AG08396 (cell line): ENCODE data around the gene PRRX2.
"Not testable (repeated sequence)": the region's sequence is repeated elsewhere in the genome, so short reads cannot be mapped to it uniquely, and the experiment has no call there.

ENCODE experiments used
- DNase-seq: peaks from one replicate; pipeline ENCODE4 v3.0.0; 2012; ENCODE audit warnings: low spot score, mixed read lengths

Gene PRRX2

DNA sequence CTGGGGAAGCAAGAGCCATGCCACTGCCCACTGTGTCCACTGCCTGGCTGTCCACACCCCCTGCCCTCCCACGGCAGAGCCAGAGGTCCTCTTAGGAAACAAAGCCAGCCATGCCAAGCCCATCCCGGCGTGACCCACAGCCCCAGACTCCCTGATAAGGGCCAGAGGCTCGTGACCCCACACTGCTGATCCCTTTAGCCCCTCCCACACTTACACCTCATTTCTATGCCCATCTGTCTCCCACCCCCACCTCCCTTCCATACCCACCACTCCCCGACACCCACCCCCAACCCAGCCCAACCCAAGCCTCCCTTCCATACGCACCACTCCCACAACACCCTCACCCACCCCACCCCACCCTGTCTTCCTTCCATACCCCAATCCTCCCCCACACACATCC, 70.1 kb downstream of the PRRX2 start:
- DNase-seq: no peak

DNA sequence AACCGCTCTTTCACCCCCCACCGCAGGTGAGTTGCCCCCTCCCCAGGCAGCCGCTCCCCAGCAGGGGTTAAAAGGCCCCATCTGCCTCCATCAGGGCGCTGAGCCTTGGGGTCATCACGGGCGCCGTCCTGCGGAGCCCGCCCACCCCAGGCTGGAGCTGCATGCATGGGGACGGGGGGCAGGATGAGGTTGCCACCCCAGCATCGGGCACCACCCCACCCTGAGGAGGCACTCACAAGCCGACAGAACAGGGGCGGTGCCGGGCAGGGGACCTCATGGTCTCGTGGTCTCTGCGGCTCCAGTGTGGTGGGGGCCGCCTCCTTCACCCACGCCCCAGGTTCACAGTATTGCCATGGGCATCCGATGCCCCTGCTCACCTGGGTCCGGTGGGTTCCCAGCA, 70.9 kb downstream of the PRRX2 start:
- DNase-seq: no peak

DNA sequence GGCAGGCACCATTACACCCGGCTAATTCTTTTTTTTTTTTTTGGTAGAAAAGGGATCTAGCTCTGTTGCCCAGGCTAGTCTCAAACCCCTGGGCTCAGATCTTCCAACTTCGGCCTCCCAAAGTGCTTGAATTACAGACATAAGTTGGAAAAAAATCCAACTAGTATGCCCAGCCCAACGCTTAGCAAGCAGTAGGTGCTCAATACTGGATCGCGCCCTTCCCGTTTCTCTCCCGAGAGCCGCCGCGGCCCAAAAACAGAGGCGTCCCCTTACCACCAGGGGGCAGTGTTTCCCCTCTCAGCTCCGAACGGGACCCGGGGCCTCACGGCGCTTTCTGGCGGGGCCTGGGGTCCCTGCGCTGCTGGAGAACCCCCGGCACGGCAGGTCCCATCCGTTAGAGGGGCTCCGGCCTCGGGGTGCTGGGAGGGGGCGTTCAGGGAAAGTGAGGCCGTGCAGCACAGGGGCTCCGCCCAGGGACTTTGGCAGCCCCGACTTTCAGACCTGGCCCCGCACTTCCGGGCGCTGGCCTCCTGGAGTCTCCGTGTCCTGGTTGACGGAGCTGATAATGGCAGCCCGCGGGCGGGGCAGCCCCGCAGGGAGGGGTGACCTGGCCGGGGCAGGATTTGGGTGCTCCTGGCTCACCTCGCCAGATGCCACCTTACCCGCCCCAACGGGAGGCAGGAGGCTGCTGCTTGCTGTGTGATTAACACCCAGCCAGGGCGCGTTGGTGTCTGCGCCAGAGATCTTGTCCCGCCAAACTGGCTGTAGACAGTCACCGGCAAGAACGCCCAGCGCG, 72.2 kb downstream of the PRRX2 start:
- DNase-seq: peak; percentile 88

DNA sequence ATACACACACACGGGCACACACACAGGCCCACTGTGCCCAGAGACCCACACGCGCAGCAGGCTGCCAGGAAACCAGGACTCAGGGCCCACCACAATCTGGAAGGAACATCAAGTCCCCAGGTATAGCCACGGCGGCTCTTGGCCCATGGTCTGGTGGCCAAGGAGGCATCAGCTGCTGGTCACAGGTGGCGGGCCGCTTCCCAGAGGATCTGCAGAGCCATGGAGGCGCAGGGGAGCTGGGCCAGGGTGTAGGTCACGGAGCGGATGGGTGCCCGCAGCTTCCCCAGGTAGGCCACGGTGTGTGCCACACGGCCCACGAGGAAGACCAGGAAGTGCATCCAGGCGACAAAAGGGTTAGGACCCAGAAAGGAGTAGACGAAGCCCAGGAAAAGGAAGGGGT, 74.0 kb downstream of the PRRX2 start:
- DNase-seq: no peak

DNA sequence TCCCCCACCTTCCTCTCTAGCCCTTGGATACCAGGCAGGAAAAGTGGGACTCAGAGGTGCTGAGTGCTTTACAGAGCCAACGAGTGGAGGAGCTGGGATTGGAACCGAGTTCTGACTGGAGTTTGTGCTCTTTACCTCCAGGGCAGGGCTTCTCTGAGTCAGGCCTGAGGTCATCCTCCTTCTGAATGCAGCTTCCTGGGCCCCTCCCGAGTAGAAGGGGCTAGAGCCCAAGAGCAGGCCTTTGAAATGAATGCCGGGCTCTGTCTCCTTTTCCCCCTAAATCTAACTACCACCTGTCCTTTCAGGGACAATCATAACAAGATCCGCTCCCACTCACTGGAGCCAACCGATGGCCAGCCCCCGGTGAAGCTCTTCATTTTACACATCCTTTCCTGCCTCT, 74.7 kb downstream of the PRRX2 start:
- DNase-seq: no peak

DNA sequence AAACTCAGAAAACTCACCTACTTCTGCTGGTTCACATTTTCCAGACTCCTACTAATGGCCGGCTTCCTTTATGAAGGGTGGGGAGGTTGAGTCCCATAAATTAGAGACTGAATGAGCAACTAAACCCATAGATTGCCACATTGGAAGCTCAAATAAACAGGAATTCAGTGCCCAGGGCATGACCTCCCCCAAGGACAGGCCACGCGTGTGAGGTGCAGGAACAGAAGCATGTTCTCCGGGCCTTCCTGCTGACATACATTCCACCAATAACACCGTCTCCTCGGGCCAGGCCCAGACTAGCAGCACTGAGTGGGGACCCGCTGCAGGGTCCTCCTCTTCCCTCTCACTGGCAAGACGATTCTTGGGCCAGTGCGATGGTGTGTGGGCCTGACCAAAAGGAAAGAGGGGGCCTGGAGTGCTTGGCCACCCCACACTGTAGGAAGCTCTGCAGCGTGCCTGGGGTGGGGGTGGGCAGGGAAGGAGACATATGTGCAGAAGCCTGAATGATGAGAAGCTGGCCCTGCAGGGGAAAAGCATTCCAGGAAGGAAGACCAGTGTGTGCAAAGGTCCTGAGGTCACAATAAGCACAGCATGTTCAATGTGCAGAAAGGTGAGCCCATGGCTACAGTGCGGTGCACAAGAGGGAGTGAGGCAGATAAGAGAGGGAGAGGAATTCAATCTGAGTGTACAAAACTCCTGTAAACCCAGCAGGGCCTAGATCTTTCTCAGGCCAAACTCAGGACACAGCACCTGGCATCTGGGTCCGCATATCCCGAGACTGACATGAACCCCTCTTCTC, 75.4 kb downstream of the PRRX2 start:
- no peak for DNase-seq

GRCh38 chr9:129745200-129745599, 79.8 kb downstream of the PRRX2 start:
- no peak for DNase-seq

DNA sequence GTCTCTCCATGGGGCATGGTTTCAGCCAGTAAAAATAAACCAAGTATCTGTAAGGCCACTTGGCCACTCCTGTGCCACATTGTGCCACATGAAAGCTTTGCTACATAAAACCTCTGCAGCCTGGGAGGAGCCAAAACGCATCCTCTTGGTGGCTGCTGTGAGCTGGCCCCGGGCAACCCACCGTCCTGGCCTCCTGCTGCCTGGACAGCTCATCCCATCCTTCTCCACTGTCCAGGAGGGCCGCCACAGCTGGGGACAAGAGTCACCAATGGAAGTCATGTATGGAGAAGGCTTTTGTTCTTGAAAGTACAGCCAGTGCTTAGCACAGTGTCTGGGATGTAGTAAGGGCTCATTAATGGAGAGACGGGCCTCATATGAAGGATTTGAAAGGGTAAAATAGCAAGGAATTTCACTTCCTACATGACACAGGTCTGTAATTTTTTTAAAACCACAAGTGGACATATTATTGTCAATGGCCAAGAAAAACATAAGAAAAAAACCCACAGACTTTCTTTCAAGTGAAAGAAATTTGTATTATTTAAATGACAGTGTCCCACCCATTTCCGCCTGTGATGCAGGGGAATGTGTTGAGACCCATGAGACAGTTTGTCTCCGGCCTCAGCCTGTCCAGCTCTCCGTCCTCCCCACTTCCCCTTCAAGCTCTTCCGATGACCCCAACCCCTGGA, 80.8 kb downstream of the PRRX2 start:
- DNase-seq: no peak

GRCh38 chr9:129748249-129748648, 82.8 kb downstream of the PRRX2 start:
- DNase-seq: no peak

DNA sequence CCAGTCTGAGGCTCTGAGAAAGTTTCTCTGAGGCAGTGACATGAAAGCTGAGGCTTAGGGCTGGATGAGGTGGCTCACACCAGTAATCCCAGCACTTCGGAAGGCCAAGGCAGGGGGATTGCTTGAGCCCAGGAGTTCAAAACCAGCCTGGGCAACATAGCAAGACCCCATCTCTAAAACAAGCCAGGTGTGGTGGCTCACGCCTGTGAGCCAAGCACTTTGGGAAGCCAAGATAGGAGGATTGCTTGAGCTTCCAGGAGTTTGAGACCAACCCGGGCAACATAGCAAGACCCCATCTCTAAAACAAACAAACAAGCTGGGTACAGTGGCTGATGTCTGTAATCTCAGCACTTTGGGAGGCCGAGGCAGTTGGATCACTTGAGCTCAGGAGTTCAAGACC, 83.6 kb downstream of the PRRX2 start:
- DNase-seq: not testable (repeated sequence)

GRCh38 chr9:129749575-129749974, 84.1 kb downstream of the PRRX2 start:
- no peak for DNase-seq

DNA sequence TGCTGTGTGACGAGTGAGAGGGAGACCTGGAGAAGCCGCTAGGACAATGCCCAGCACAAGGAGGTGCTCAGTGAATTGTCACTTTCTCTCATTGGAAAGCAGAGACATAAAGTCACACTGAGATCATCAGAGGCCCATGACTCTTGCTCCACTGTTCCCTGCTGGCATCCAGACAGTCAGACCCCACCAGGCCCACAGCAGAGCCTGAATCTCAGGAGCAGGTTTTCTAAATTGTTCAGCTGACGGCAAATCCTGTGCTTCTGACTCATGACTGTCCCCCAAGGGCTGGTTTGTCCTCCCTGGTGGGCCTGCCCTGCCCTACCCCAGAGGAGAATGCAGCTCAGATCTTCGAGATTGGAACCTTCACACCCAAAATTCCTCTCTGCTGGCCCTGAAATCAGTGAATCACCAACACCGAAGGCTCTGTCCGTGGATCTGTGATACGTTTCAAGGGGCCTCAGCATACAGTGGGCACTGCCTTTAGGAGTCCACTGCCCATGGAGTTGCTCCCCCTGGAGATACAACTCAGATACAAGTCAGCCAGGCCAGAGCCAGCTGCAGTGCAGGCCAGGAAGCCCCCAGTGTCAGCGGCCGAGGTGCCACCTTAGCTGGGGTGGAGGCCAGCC, 84.7 kb downstream of the PRRX2 start:
- no peak for DNase-seq

DNA sequence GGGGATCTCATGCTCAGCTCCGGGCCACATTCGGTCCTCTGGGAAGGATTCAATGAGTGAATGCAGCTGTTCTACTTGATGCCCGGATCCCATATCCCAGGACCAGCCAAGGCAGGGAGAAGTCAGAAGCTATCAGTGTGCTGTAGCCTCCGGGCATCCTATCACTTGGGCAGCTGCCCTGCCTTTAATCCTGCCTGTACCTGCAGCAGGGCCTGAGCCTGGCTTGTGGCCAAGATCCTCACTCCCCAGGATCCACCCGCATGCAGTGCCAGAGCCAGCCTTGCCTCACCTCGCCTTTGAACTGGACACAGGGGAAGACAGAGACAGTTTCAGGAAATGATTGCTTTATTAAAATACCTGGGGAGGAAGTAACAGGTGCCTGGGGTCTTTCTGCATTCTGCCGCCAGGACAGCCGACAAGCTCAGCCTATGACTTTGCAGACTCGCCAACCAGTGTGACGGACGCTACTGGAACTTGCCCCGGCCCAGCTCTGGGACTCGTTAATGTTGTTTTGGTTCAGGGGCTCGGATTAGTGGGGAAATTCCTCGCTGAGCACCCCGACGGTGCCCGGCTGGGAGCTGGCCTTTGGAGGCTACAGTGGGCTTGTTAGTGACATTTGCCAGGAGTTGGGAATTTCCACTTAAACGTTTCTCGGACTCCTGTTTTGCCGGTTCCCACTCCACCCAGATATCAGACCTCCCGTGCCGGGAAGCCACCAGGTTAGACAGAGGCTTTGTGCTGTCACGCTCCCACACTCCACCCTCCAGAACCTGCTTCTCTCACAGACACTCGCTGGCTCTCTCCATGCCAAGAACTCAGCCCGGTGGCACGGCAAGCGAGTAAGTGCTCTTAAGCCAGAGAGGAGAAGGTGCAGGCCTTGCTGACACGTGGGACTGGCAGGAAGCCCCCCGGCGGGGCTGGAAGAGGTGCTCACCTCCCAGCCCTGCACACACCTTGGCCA, 86.7 kb downstream of the PRRX2 start:
- DNase-seq: no peak

GRCh38 chr9:129752900-129753729, 87.7 kb downstream of the PRRX2 start, which contains the start of gene PTGES:
PTGES (minus strand) TSS chr9:129753042; CDS start chr9:129753012, 30 bp downstream.
- peak; percentile 89 for DNase-seq

DNA sequence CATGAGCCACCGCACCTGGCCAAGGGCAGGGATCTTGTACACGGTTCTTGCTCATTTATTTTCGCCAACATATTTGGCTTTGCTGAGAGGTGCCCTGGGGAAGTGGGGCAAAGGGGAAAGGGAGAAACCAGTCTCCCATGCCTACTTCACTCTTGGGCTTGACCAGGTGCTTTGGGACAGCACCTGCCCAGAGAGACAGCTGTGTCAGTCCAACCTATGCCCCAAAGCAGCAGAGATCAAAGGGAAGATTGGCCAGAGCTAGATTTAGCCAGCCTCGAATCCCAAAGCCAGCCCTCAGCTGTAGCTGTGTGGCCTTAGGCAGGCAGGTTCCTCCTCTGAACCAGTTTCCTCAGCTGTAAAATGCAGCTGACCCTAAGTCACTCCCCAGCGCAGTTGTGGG, 89.7 kb downstream of the PRRX2 start:
- DNase-seq: no peak

DNA sequence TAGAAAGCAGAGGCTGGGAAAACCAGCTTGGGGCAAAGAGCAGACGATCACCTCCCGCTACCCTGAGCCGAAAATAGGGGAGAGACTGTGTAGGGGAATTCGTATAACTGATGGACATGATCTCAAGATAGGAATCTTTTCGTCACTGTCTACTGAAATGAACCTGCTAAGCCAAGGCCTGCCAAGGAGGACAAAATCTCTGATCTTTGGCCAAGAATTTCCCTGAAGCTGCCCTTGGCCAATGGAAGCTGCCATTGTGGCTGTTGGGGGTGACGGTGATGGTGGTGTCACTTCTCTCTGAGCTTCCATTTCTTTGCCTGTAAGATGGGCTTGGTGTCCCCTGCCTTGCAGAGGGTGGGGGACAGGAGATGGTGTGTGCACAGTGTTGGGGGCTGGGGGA, 90.7 kb downstream of the PRRX2 start:
- DNase-seq: no peak

DNA sequence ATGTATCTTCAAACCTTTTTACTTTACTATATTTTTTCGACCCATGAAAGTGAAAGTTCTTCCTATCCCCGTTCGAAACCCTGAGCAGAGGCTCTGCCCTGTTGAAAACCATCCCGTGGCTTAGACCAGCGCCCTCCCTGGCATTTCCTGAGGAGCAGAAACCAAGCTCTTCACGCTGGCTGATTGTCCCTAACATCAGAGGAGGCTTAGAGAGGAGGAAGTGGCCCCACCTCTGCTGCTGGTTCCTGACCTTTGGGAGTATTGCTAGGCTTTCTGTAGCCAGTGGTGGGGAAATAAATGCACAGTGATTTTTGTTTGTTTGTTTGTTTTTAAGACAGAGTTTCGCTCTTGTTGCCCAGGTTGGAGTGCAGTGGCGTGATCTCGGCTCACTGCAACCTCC, 91.6 kb downstream of the PRRX2 start:
- DNase-seq: no peak

- no peak for DNase-seq
Measured at GRCh38 chr9:129759319-129759718, 93.9 kb downstream of the PRRX2 start.

- no peak for DNase-seq
Measured at GRCh38 chr9:129759804-129760502, 94.5 kb downstream of the PRRX2 start.

- DNase-seq: not testable (repeated sequence)
Measured at GRCh38 chr9:129760784-129761183, 95.3 kb downstream of the PRRX2 start.
